H9 (cell line): Measurements from ENCODE around the gene MALAT1. TPM values are rescaled to one million over a fixed set of nuclear protein-coding genes. Genes with fewer than 3 reads are reported as not detected.

Source experiments
- DNase-seq: peaks from one replicate; pipeline ENCODE4 v3.0.0-alpha.2; 2017
- H2AFZ ChIP-seq: one replicate; pipeline ENCODE4 v1.6.1; 2013; ENCODE audit warnings: mild to moderate bottlenecking, low read length, control low read depth, moderate library complexity
- H2AK5ac ChIP-seq: 2 replicates; pipeline ENCODE4 v1.6.1; 2013; ENCODE audit warnings: low read length, control low read depth, mixed read lengths; ENCODE audit not compliant: insufficient read length
- H2BK120ac ChIP-seq: one replicate; pipeline ENCODE4 v1.6.1; 2013; ENCODE audit warnings: low read depth, mild to moderate bottlenecking, low read length, control low read depth, inconsistent platforms; ENCODE audit not compliant: poor library complexity, severe bottlenecking
- H2BK12ac ChIP-seq: 2 replicates; pipeline ENCODE4 v1.6.1; 2013; ENCODE audit warnings: low read length, control low read depth, mixed read lengths, low read depth; ENCODE audit not compliant: insufficient read length
- H2BK15ac ChIP-seq: 2 replicates; pipeline ENCODE4 v1.6.1; 2013; ENCODE audit warnings: low read depth, low read length, control low read depth
- H2BK20ac ChIP-seq: one replicate; pipeline ENCODE4 v1.6.1; 2013; ENCODE audit warnings: low read depth, mild to moderate bottlenecking, low read length, control low read depth, inconsistent platforms; ENCODE audit not compliant: poor library complexity, severe bottlenecking
- H2BK5ac ChIP-seq: 2 replicates; pipeline ENCODE4 v1.6.1; 2013; ENCODE audit warnings: low read length, control low read depth, mixed read lengths; ENCODE audit not compliant: insufficient read length
- H3K14ac ChIP-seq: 2 replicates; pipeline ENCODE4 v1.6.1; 2013; ENCODE audit warnings: low read length, control low read depth; ENCODE audit not compliant: insufficient read depth
- H3K18ac ChIP-seq: 2 replicates; pipeline ENCODE4 v1.6.1; 2013; ENCODE audit warnings: low read depth, mild to moderate bottlenecking, mixed read lengths, low read length, control low read depth; ENCODE audit not compliant: insufficient read length
- H3K23ac ChIP-seq: 2 replicates; pipeline ENCODE4 v1.6.1; 2013; ENCODE audit warnings: low read length, control low read depth, mixed read lengths, low read depth; ENCODE audit not compliant: insufficient read length
- H3K23me2 ChIP-seq: 2 replicates; pipeline ENCODE4 v1.6.1; 2013; ENCODE audit warnings: low read depth, mild to moderate bottlenecking, mixed read lengths, low read length, control low read depth; ENCODE audit not compliant: insufficient read length, poor library complexity, severe bottlenecking
- H3K27ac ChIP-seq: 2 replicates; pipeline ENCODE4 v1.5.1; 2013; ENCODE audit warnings: low read length, control low read depth, mixed read lengths, low read depth; ENCODE audit not compliant: insufficient read length
- H3K27me3 ChIP-seq: 2 replicates; pipeline ENCODE4 v1.6.1; 2013; ENCODE audit warnings: low read length, control low read depth, inconsistent platforms; ENCODE audit not compliant: insufficient read depth
- H3K4ac ChIP-seq: 2 replicates; pipeline ENCODE4 v1.6.1; 2013; ENCODE audit warnings: low read depth, mild to moderate bottlenecking, control low read depth, inconsistent platforms, low read length, moderate library complexity
- H3K4me1 ChIP-seq: 2 replicates; pipeline ENCODE4 v1.6.1; 2013; ENCODE audit warnings: low read length, control low read depth, inconsistent platforms; ENCODE audit not compliant: insufficient read depth
- H3K4me2 ChIP-seq: 2 replicates; pipeline ENCODE4 v1.6.1; 2013; ENCODE audit warnings: low read length, control low read depth, mixed read lengths; ENCODE audit not compliant: insufficient read length, insufficient read depth
- H3K56ac ChIP-seq: 2 replicates; pipeline ENCODE4 v1.6.1; 2013; ENCODE audit warnings: low read depth, mild to moderate bottlenecking, mixed read lengths, low read length, control low read depth; ENCODE audit not compliant: insufficient read length
- H3K79me1 ChIP-seq: 2 replicates; pipeline ENCODE4 v1.6.1; 2013; ENCODE audit warnings: low read depth, mild to moderate bottlenecking, moderate library complexity, low read length, control low read depth, inconsistent platforms; ENCODE audit not compliant: insufficient read depth, poor library complexity, severe bottlenecking
- H3K79me2 ChIP-seq: 2 replicates; pipeline ENCODE4 v1.6.1; 2013; ENCODE audit warnings: low read length, control low read depth, inconsistent platforms; ENCODE audit not compliant: insufficient read depth
- H3K9ac ChIP-seq: 2 replicates; pipeline ENCODE4 v1.6.1; 2013; ENCODE audit warnings: low read length, control low read depth, mixed read lengths; ENCODE audit not compliant: insufficient read length; ENCODE audit errors: extremely low read depth
- H3K9me3 ChIP-seq: one replicate; pipeline ENCODE4 v1.6.1; 2013; ENCODE audit warnings: low read depth, low read length, inconsistent platforms; ENCODE audit not compliant: control insufficient read depth
- H3T11ph ChIP-seq: one replicate; pipeline ENCODE4 v1.6.1; 2013; ENCODE audit warnings: mild to moderate bottlenecking, low read length, control low read depth, inconsistent platforms
- H4K20me1 ChIP-seq: one replicate; pipeline ENCODE4 v1.6.1; 2013; ENCODE audit not compliant: control insufficient read depth, insufficient read length, insufficient read depth
- H4K5ac ChIP-seq: 2 replicates; pipeline ENCODE4 v1.6.1; 2013; ENCODE audit warnings: low read depth, mild to moderate bottlenecking, mixed read lengths, low read length, control low read depth; ENCODE audit not compliant: insufficient read length
- H4K8ac ChIP-seq: replicated peaks from 2 replicates; pipeline ENCODE4 v1.6.1; 2013; ENCODE audit warnings: low read length, control low read depth, mixed read lengths, low read depth; ENCODE audit not compliant: insufficient read length
- H4K91ac ChIP-seq: 2 replicates; pipeline ENCODE4 v1.6.1; 2013; ENCODE audit warnings: low read depth, mild to moderate bottlenecking, moderate library complexity, mixed read lengths, low read length, control low read depth; ENCODE audit not compliant: insufficient read length
- H3K27ac Mint-ChIP-seq, 3 experiments: 2 replicates in 2 of 3; 3 replicates in 1 of 3; pipeline ENCODE4 v1.8.0; 2020 to 2021; ENCODE audit warnings: mixed read lengths in 3 of 3, mild to moderate bottlenecking in 1 of 3, moderate library complexity in 1 of 3
- H3K27me3 Mint-ChIP-seq: 2 replicates; pipeline ENCODE4 v1.8.0; 2021; ENCODE audit warnings: low read depth, mild to moderate bottlenecking, moderate library complexity, mixed read lengths
- H3K36me3 Mint-ChIP-seq, 3 experiments: 2 replicates in 2 of 3; 3 replicates in 1 of 3; pipeline ENCODE4 v1.8.0; 2020 to 2021; ENCODE audit warnings: low read depth in 3 of 3, mixed read lengths in 3 of 3; ENCODE audit not compliant: insufficient read depth in 1 of 3
- H3K4me1 Mint-ChIP-seq, 2 experiments: 2 replicates each; pipeline ENCODE4 v1.8.0; 2020; ENCODE audit warnings: mixed read lengths in 2 of 2
- H3K4me3 Mint-ChIP-seq, 2 experiments: 2 replicates in 1 of 2; 3 replicates in 1 of 2; pipeline ENCODE4 v1.8.0; 2020 to 2021; ENCODE audit warnings: mild to moderate bottlenecking in 2 of 2, mixed read lengths in 2 of 2, moderate library complexity in 1 of 2
- H3K9me3 Mint-ChIP-seq, 2 experiments: 2 replicates in 1 of 2; 3 replicates in 1 of 2; pipeline ENCODE4 v1.8.0; 2020; ENCODE audit warnings: mild to moderate bottlenecking in 2 of 2, mixed read lengths in 2 of 2, moderate library complexity in 1 of 2
- WGBS: extraction: QIAGEN DNeasy Blood & Tissue Kit; methylation state at CpG from one replicate; pipeline ENCODE4 v1.1.7; 2013; ENCODE audit warnings: missing lambda C conversion rate, low lambda C conversion rate, mixed read lengths; ENCODE audit not compliant: insufficient read length; ENCODE audit errors: extremely low coverage; 5-methylcytosine and 5-hydroxymethylcytosine counted together
- total RNA-seq: library from RNA; stranded (reverse); gene quantifications from 2 replicates; pipeline ENCODE4 v1.2.1, GENCODE V29; 2021
- TF ChIP-seq, protein P1 (sequence below): fragments of 200-600 bp; sonication (generic); conservative IDR thresholded peaks from 3 replicates; pipeline ENCODE4 v1.8.0; 2021; ENCODE audit warnings: antibody characterized with exemption, mild to moderate bottlenecking

The MALAT1 gene
- total RNA-seq, 1 experiment from 2014 or later: 1,934 TPM

DNA sequence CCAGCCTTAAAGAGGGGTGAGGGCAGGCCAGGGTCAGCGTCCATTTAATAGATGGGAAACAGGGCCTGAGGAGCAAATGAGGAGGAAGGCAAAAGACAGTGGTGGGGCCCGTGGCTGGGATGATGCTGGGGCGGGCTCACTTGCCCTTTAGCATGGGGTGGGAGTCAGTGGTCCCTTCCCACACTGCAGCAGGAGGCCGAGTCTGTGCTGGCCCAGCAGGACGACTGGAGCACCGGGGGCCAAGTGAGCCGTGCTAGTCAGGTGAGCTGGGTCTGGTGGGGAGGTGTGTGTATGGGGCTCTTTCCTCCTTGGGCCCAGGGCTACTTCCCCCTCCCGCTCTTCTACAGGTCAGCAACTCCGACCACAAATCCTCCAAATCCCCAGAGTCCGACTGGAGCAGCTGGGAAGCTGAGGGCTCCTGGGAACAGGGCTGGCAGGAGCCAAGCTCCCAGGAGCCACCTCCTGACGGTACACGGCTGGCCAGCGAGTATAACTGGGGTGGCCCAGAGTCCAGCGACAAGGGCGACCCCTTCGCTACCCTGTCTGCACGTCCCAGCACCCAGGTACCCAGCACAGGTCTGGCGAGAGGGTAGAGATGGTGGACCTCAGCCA is 38.9 kb downstream of the MALAT1 start:
- H3K18ac ChIP-seq: no peak overlapping the region
- H3K79me1 ChIP-seq: no peaks in the 10 kb centered on the region
- Mint-ChIP-seq H3K9me3 (no peaks in the 10 kb centered on the region; a peak in 1 of 5 replicates), H3K27me3 (peaks cover 28% of the 10 kb centered on the region), H3K4me3 (no peak overlapping the region), H3K36me3 (peaks cover 3 to 36% (median 29%) of the 10 kb centered on the region in 3 experiments), H3K27ac (peak overlapping the region in 1 of 3 experiments; percentile 85; a peak in 1 of 7 replicates), H3K4me1 (peaks cover 2 to 9% of the 10 kb centered on the region in 2 experiments; a peak in 3 of 4 replicates)
- no peak overlapping the region for H2BK5ac ChIP-seq
- H3K56ac ChIP-seq: no peak overlapping the region
- no CpG with 5 or more reads among the region's 18 CpGs for WGBS
- no peaks in the 10 kb centered on the region for H3K27me3 ChIP-seq
- no peak overlapping the region for H2BK12ac ChIP-seq
- H4K20me1 ChIP-seq: peaks cover 2% of the 10 kb centered on the region
- H2BK120ac ChIP-seq: no peak overlapping the region
- DNase-seq: no peak
- H3K79me2 ChIP-seq: no peaks in the 10 kb centered on the region
- TF ChIP-seq, protein P1, sequence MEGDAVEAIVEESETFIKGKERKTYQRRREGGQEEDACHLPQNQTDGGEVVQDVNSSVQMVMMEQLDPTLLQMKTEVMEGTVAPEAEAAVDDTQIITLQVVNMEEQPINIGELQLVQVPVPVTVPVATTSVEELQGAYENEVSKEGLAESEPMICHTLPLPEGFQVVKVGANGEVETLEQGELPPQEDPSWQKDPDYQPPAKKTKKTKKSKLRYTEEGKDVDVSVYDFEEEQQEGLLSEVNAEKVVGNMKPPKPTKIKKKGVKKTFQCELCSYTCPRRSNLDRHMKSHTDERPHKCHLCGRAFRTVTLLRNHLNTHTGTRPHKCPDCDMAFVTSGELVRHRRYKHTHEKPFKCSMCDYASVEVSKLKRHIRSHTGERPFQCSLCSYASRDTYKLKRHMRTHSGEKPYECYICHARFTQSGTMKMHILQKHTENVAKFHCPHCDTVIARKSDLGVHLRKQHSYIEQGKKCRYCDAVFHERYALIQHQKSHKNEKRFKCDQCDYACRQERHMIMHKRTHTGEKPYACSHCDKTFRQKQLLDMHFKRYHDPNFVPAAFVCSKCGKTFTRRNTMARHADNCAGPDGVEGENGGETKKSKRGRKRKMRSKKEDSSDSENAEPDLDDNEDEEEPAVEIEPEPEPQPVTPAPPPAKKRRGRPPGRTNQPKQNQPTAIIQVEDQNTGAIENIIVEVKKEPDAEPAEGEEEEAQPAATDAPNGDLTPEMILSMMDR: no peak
- no peak overlapping the region for H3K4me2 ChIP-seq
- no peak overlapping the region for H4K91ac ChIP-seq
- no peak overlapping the region for H3T11ph ChIP-seq
- H3K23ac ChIP-seq: no peak overlapping the region
- H4K5ac ChIP-seq: no peak overlapping the region
- no peak overlapping the region for H3K9ac ChIP-seq
- H3K23me2 ChIP-seq: peaks cover 13% of the 10 kb centered on the region
- H2BK20ac ChIP-seq: no peak overlapping the region
- no peak overlapping the region for H3K27ac ChIP-seq
- H3K4ac ChIP-seq: no peak overlapping the region
- no peak overlapping the region for H2AK5ac ChIP-seq
- H3K4me1 ChIP-seq: no peaks in the 10 kb centered on the region
- H2BK15ac ChIP-seq: no peak overlapping the region
- H2AFZ ChIP-seq: no peak overlapping the region
- H3K14ac ChIP-seq: no peak overlapping the region
- no peaks in the 10 kb centered on the region for H3K9me3 ChIP-seq
- no peak overlapping the region for H4K8ac ChIP-seq
